ENCODE data around the gene JCHAIN.
"Not testable (repeated sequence)": the region's sequence is repeated elsewhere in the genome, so short reads cannot be mapped to it uniquely, and the experiment has no call there.

Gene JCHAIN

GRCh38 chr4:70687821-70688794 is 21.8 kb upstream of the JCHAIN start, which contains the start of gene UTP3:
UTP3 (plus strand) TSS chr4:70688532; CDS start chr4:70688678, 146 bp downstream.
- DNase-seq: peak; percentile 49

DNA sequence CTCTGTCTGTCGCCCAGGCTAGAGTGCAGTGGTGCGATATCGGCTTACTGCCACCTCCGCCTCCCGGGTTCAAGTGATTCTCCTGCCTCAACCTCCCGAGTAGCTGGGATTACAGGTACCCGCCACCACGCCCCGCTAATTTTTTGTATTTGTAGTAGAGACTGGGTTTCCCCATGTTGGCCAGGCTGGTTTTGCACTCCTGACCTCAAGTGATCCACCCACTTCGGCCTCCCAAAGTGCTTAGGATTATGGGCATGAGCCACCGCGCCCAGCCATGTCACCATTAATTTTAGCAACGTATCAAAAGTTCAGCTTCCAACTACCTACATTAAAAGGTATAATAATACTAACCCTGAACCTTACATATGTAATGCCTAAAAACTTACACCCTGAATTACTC is 21.1 kb upstream of the JCHAIN start:
- DNase-seq: no peak

GRCh38 chr4:70682142-70682541 is 15.8 kb upstream of the JCHAIN start:
- not testable (repeated sequence) for DNase-seq

GRCh38 chr4:70681704-70682103 is 15.4 kb upstream of the JCHAIN start:
- DNase-seq: no peak

- DNase-seq: no peak
These were observed 14.6 kb upstream of the JCHAIN start for GRCh38 chr4:70680934-70681333.

DNA sequence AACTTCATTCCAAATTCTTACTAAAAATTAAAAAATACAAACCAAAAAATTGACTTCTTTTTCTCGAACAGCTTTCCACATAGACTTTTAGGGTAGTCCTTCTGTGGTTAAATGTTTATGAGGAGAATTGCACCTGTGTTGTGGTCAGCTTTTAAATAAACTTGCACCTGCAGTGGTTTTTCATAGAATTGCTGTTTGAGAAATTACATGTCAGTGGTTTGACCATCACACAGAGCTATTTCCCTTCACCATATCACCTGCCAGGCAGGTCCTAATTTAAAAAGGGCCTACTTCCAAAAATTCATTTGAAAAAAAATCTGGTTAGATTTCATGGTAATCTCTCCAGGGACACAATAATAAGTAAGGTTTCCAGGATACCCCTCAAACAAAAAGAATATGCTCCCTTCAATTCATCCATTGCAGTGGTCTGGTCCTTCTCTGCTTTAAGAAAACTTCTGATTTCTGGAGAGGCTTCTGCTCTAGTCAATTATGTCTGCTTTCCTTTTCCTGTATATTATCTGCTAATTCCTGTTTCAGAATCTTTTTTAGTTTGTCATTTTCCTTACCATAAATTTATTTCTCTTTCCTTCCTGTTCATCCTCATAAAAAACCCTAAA is 12.2 kb upstream of the JCHAIN start:
- no peak for DNase-seq

GRCh38 chr4:70676554-70677090 is 10.3 kb upstream of the JCHAIN start:
- DNase-seq: no peak

DNA sequence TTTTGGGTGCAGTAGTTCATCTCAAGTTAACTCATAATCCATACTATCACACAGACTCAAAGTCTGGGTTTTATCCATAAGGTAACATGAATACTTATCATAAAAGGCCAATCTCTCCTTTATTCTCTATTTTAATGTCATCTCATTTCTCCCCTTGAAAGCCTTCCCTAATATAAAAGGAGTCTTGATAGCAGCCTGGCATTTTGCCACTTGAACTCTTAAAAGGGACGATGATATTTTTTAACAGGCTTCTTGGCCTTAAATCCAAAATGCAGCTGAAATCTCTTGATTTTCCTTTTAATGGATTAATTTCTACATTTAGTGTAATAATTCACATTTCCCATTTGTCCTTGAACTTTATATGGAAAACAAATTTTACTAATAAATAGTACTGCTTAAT is 8.4 kb upstream of the JCHAIN start:
- no peak for DNase-seq

GRCh38 chr4:70674191-70674590 is 7.9 kb upstream of the JCHAIN start:
- DNase-seq: no peak

- no peak for DNase-seq
These were observed 4.8 kb upstream of the JCHAIN start for GRCh38 chr4:70671091-70671490.

DNA sequence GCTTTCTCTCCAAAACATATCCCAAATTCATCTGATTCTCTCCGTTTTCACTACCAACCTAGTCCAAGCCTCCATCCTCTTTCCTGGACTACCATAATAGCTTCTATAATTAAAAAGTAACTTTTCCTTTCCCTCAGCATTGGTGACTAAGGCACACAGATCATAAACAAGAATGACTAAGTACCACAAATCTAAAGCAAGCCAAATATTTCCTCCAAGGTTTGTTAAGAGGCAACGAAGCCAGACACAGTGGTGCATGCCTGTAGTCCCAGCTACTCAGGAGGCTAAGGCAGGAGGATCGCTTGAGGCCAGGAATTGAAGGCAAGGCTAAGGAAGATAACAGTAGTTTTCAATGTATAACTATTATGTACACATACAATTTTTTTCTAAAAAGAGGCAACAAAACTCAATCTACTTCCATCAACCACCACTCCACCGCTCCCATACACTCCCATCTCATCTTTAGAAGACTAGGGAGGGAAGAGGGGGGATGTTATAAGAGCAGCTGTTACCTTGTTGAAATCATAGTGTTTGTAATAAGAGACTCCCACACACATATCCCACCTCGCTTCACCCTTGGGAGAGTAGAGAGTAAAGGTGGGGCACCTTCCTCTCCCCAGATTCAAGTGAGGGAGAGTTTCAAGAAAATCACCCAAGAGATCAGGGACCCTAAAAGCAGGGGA is 4.2 kb upstream of the JCHAIN start:
- DNase-seq: no peak

- no peak for DNase-seq
These were observed 1.6 kb upstream of the JCHAIN start for GRCh38 chr4:70667740-70668535.

GRCh38 chr4:70661309-70661922 is 4.9 kb downstream of the JCHAIN start:
- DNase-seq: not testable (repeated sequence)

GRCh38 chr4:70660106-70660505 is 6.2 kb downstream of the JCHAIN start:
- no peak for DNase-seq

DNA sequence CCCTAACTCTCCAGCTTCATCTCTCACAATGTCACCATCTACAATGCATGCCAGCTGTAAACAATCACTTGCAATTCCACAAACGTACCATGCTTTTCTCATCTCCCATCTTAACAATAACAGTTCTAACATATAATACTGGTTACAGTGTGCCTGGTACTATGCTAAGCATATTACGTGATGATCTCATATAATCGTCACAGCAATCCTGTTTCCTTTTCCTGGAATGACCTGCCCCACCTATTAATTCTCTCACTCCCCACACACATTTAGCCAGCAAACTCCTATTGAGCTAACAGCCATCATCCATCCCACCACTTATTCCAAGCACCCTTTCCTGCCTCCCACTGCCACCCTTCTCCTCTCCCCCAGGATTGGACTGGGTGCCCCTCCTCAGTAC is 7.9 kb downstream of the JCHAIN start:
- no peak for DNase-seq

GRCh38 chr4:70657326-70657725 is 9.0 kb downstream of the JCHAIN start:
- DNase-seq: no peak

GRCh38 chr4:70654605-70655011 is 11.7 kb downstream of the JCHAIN start:
- DNase-seq: no peak

DNA sequence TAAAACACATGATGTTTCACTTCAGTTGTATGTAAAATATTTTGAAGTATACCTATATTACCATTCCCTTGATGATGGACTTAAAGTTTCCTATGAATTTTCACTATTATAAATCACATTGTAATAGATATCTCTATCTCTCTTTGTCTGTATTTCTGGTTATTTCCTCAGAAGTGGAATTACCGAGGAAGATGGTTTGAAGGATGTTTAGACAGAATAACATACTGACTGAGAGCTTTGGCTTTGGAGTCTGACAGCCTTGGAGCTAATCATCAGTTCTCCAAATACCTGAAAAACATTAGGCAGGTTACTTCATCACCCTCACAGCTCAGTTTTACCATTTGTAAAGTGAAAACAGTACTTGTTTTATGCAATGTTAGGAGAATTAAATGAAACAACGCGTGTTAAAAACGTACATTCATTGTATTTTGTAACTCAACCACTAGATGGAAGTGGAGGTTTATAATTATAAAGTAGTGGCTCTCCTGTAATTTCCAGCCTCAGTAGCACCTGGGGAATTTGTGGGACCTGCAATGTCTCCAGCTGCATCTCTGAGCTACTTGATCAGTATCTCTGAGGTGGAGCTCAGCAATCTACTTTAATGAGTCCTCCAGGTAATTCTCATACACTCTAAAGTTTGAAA is 14.3 kb downstream of the JCHAIN start:
- DNase-seq: no peak

DNA sequence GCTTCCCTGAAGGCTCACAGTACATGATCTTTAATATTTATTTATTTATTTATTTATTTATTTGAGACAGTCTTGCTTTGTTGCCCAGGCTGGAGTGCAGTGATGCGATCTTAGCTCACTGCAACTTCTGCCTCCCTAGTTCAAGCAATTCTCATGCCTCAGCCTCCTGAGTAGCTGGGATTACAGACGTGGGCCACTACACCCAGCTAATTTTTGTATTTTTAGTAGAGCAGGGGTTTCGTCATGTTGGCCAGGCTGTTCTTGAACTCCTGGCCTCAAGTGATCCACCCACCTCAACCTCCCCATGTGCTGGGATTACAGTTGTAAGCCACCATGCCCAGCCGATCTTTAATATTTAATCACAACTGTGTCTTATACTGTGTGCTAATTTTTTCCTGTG is 15.6 kb downstream of the JCHAIN start:
- DNase-seq: not testable (repeated sequence)

DNA sequence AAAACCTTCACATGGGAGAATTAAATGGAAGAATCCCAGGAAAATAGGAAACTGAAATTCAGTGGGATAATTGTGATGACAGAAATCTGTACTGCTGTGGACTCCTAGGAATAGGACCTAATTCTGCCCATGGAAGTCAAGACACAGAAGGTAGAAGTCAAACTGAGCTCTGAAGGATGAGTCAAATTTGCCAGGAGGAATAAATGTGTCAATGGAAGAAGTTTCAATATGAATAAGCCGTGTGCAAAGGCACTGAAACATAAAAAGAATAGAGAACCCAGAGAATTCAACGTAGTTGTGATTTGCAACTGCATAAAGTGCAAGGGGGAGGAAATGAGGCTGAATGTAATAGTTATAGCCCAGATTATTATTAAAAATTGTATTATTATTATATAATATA is 26.1 kb downstream of the JCHAIN start:
- DNase-seq: no peak

GRCh38 chr4:70637239-70637913 is 28.9 kb downstream of the JCHAIN start:
- DNase-seq: no peak

All from 8988T (cell line).